Measurements from ENCODE around the gene GALNTL6.

GALNTL6 gene

GRCh38 chr4:172009446-172010230 lies 196.4 kb downstream of the GALNTL6 start:
- DNase-seq, result no peak

GRCh38 chr4:172011196-172011595 lies 198.0 kb downstream of the GALNTL6 start:
- DNase-seq, result no peak

DNA sequence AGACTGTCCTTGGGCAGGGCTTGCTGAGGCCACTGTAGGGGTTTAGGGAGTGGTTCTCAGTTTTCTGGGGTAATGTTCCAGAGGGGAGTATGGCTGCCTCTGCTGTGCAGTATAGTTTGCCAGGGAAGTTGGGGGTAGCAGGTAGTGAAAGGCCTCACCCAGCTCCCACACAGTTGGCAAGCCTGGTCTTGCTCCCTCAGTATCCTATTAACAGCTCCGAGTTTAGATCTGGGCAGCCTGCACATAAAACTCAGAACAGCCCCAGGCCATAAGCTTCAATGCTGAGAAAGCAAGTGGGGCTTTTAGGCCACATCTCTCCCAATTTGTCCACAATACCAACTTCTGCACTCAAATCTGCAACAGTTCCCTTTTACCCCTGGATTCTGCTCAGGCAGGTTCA lies 205.2 kb downstream of the GALNTL6 start:
- DNase-seq, result no peak

DNA sequence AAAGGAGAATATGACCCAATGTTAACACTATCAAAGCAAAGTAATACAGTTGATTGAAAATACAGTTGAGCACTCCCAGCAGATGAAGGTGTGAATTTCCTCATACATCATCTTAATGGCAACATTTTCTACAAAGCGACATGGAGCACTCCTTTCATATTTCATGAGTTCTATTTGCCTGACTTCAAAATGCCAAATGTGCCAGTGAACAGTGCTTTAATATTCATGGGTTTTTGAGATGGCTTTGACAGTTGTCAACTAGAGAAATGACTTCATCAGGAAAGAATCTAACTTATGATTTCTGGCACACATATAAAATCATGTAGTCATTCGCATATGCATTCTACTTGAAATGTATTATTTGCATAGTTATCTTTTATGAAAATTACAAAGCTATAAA lies 222.4 kb downstream of the GALNTL6 start:
- no peak for DNase-seq

- DNase-seq, result no peak
These were observed 227.6 kb downstream of the GALNTL6 start for GRCh38 chr4:172040766-172041165.

- no peak for DNase-seq
These were observed 229.5 kb downstream of the GALNTL6 start for GRCh38 chr4:172042714-172043114.

DNA sequence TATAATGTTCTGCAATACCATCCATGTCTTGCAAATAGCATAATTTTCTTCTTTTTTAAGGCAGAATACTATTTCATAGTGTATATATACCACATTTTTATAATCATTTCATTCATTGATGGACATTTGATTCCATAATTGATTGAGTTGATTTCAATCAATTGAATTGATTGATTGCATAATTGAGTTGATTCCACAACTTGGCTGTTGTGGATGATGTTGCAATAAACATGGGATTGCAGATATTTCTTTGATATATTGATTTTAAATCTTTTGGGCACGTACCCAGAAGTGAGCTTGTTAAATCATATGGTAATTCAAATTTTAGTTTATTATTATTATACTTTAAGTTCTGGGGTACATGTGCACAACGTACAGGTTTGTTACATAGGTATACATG lies 232.8 kb downstream of the GALNTL6 start:
- DNase-seq, result no peak

DNA sequence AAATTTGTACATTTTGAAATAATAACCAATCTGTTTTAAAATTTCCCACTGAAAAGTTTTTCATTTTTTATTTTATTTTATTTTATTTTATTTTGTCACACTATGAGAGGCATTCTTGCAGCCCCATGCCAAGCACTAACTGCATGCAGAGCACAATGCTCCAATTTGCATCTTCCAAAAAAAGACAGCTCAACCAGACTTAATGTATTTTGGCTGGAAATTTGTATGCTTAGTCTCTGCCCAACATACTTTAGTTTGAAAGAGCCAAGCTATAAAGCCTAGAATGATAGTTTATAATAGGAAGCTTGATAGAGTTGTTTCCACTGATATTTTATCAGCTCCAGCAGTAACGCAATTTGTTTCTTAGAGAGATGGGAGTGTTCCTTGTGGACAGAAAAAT lies 235.5 kb downstream of the GALNTL6 start:
- DNase-seq, result no peak

- no peak for DNase-seq
These were observed 237.7 kb downstream of the GALNTL6 start for GRCh38 chr4:172050911-172051310.

DNA sequence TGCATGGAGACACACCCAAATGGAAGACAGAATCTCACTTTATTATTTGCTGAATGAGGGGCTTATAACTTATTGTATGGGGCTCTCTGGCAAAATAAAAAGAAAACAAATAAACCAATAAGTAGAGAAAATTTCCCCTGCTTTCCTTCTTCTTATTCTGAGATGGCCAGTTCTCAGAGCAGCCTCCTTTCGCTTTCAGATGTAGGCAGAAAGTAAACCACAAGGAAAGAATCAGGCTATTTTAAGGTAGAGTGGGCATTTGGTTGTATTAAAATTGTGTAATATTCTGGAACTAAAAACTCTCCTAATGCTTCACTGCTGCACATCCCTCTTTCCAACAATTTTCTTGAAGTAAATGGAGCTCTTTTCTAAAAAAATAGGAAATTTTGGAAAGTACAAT lies 241.8 kb downstream of the GALNTL6 start:
- no peak for DNase-seq

DNA sequence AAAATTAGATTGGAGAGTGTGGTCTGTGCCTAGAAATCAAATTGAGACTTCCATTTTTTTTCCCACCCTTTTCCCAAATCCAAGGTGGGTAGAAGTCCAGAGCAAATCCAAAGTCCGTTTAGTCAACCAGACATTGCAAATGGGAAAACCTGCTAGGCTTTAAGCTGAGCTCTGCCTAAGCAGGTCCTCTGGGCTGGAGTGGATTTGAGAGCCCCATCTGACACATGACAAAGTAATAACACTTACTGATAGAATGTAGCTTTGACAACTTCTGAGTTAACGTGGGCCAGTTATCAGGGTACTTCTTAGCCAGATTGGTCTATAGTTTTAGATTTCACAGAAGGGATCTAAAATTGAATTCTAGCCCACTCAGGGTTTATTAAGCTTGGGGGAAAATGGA lies 242.3 kb downstream of the GALNTL6 start:
- no peak for DNase-seq

GRCh38 chr4:172061204-172061603 lies 248.0 kb downstream of the GALNTL6 start:
- DNase-seq, result no peak

DNA sequence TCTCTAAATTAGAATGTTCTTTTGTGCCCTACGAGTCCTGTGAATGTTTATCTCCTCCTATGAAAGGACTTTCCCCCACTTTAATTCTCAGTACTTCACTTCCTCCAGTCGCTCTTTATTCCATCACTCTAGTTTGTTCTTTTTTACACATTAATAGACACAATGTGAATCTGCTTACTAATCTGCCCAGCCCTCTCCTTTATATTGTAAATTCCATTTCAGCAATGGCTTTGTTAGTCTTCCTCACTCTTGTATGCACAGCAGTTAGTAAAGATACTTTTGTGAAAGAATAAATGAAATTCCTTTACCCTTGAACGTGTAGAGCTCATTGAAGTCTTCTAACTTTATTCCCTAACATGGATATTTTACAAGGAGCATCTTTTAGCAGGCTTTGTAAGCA lies 255.3 kb downstream of the GALNTL6 start:
- no peak for DNase-seq

DNA sequence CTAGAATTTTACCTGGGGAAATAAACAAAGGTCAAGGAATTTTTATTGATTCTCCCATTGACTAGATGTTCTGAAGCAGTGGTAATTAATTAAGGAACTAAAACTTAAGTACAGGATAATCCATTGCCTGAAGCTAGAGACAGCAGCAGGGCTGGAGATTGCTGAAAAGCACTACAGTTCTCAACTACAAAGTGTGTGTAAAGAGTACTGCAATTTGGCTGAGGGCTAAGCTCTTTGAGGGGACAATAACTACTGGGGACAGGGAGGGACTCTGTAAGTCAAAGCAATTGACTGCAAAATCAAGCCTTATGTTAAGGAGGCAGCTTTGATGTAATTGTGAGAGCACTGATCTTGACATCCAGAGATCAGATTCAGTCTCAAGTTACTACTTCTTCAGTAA lies 260.4 kb downstream of the GALNTL6 start:
- DNase-seq, result no peak

DNA sequence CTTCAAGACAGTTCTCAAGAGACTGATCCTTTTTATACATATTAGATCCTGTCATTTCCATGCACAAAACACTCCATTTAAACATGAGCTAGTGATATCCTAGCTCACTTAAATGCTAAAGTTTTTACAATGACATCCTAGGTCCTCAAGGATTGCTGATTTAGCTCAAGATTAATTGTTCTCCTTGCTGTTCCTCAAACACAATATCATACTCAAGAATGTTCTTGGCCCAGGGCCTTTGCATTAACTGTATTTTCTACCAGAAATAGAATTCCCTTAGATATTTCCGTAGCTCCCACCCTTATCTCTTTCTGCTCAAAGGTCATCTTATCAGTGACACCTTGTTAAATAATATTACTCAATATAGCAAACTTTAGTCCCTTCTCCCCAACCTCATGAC lies 270.1 kb downstream of the GALNTL6 start:
- DNase-seq, result no peak

- DNase-seq, result no peak
These were observed 275.4 kb downstream of the GALNTL6 start for GRCh38 chr4:172088556-172088955.

- DNase-seq, result no peak
These were observed 282.0 kb downstream of the GALNTL6 start for GRCh38 chr4:172095161-172095560.

DNA sequence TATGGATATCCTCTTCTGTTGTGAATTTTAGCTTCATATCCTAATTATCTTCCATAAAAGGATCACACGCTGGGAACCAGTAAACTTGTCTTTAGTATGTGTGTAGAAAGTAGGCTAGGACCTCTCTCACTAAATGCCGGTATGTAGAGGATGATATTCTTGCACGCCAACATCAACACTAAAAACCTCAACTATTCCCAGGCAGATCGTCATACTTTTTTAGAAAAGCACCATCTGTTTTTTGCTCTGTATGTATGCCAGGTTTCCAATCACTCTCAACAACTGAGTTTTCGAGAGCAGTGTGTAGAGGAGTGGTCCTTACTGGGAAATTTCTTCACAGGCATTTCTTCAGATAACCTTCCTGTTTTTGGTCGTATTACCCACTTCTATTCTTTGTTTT lies 283.6 kb downstream of the GALNTL6 start:
- no peak for DNase-seq

DNA sequence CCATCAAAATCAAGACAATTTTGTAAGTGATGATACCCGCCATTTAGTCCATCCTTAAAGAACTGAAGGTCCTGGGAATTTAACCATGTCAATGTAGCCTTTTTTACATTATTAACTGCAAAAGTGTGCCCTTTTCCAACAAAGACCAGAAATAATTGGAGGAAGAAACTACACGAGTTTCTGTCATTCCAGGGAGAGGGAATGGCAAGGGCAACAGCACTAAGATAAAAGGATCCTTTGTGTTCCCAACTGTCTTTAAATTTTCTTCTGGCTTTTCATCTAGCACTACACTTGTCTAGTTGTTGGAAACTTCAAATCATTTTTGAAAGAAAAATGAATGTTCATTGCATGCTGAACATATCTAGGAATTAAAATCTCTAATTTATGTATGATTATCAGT lies 286.2 kb downstream of the GALNTL6 start:
- no peak for DNase-seq

DNA sequence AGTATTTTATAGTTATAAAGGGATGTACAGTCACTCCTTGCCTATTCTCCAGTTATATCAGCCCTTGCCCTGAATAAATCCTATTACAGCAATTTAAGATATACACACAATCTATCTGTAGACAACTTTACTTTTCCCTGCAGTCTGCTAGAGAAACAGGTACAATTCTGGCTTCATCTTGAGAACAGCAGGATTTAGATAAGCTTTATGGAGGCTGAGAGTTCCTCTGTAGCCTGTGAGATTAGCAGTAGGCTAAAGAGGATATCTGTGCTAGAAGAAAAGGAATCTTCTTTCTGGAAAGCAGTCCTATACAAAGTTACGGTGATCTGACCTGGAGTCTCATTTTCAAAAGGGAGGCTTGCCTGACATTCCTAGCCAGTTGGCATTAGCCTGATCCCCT lies 290.3 kb downstream of the GALNTL6 start:
- DNase-seq, result no peak

DNA sequence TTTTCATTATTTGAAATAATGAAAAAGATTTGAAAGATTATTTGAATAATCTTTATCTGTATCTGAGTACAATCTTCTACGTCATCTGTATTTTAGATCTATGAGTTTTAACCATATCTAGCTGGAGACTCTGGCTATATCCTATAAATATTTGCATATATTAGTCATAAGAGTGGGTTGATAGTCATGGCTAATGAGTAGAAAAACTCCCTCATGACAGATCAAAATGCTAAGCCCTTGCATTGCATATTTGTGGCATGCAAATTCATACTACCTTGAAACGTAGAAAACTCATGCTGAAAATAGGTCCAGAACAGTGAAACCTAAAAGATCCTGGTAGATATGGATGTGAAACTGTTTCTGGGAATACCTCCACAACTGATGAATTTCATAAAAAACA lies 291.3 kb downstream of the GALNTL6 start:
- DNase-seq, result no peak

DNA sequence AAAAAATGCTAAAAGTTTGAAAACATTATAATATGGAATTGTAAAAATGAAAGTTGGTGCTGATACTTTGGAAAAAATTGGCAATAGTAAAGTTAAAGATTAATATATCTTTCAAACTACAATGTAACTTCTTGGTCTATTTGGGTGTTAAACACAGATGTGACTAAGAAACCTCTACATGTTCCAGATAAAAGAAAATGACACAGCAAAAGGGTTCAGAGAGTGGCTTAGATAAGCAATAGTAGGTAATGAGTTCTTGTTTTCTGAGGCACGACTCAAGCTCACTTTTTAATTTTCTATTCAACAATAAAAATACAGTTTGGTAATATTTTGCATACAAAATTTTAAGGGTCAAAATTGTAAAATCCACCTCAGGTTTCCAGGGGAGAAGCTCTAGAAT lies 292.7 kb downstream of the GALNTL6 start:
- no peak for DNase-seq

- DNase-seq, result no peak
These were observed 296.3 kb downstream of the GALNTL6 start for GRCh38 chr4:172109466-172109865.

GRCh38 chr4:172124656-172125308 lies 311.6 kb downstream of the GALNTL6 start:
- DNase-seq, result no peak

DNA sequence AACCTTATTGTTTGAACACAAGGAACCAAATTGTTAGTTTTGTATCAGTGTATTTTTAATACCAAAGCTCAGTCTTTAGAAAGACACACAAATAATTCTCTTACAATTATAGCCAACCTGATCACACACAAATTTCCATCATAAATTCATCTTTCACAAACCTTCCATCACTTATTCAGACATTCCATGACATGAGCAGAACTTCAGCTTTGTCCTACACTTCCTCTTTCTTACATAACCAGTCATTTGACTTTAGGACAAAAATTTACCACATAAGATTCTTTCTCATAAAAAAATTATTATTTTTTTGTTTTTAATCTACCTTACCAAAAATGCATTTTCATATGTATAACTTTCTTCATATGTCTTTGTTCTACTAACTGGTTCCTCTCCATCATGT lies 312.2 kb downstream of the GALNTL6 start:
- DNase-seq, result no peak

All from GOT3 (cell line).